Stimulated activated naive CD8-positive, alpha-beta T cell treated with anti-CD3 and anti-CD28 coated beads, Interleukin-15, amount 100 ng/mL, for 72 hours (primary cell): ENCODE results near the gene RNASEH2B.

Experiments used
- ATAC-seq: fragments of 150-1000 bp; cut with Tn5 transposase; 2 replicates; pipeline ENCODE4 v1.10.0; 2021; ENCODE audit warnings: mild to moderate bottlenecking, moderate library complexity
- DNase-seq, 2 donors: peaks; one replicate each; pipeline ENCODE4 v3.0.0; 2021 to 2022
- H3K27ac Mint-ChIP-seq, 2 donors: one replicate each; pipeline ENCODE4 v1.8.0; 2022; ENCODE audit warnings: mild to moderate bottlenecking in 2 of 2, mixed read lengths in 2 of 2, moderate library complexity in 2 of 2
- H3K27me3 Mint-ChIP-seq: one replicate; pipeline ENCODE4 v1.8.0; 2022; ENCODE audit warnings: mixed read lengths
- H3K4me1 Mint-ChIP-seq: one replicate; pipeline ENCODE4 v1.8.0; 2022; ENCODE audit warnings: mild to moderate bottlenecking, mixed read lengths
- H3K4me3 Mint-ChIP-seq, 2 donors: one replicate each; pipeline ENCODE4 v1.8.0; 2022; ENCODE audit warnings: mild to moderate bottlenecking in 2 of 2, mixed read lengths in 2 of 2, moderate library complexity in 1 of 2
- H3K9me3 Mint-ChIP-seq, 2 donors: one replicate each; pipeline ENCODE4 v1.8.0; 2022; ENCODE audit warnings: mixed read lengths in 2 of 2

Gene RNASEH2B

DNA sequence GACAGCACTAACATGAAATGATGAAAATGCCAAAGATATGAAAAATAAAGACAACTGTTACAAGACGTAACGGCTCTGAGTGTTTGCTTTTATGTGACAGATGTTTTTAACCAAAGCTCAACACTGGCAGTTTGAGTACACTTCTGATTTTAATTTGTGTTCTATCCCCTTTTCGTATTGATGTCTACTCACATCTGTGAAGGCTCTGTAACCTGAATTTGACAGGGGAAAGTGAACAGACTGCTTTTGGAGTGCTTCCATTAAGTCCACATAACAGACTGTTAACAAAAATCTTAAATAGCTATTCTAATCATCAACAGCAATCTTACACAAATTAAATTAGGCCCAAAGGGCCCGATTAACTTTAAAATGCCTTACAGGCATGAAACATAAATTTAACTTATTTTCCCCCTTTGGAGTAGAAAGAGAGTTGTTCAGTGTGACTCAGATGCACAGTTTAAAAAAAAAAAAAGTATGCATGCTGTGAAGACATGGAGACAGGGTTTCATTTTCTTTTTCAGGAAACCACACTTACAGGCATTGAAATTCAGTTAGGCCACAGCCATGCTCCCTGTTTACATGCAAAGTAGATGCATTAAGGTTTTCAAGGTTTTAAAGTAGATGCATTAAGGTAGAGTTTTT is 16.3 kb upstream of the RNASEH2B start:
- Mint-ChIP-seq H3K9me3 (peaks cover 7 to 10% of the 10 kb centered on the region in 2 donors), H3K4me1 (peaks cover 42% of the 10 kb centered on the region), H3K4me3 (peak overlapping the region; percentile 69 to 79), H3K27ac (peak overlapping the region; percentile 82 to 96), H3K27me3 (no peaks in the 10 kb centered on the region)
- DNase-seq (no peak), ATAC-seq (peak; percentile 94)

DNA sequence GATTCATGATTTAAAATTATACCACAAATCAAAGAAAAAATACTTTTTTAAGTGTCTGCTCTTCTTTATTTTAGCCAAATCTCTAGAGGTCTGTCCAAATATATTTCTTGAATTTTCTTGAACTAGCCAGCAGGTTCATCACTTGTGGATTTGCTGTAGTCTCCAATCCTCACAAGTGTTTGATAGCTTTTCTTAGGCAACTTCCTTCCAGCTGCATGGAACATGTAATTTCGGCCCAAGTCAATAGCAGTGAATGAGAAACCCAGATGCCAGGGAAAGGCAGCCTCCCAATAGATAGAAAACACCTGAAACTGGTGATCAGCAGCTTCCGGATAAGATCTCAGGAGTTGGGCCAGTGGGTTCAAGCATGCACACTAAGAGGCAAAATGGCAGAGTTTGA is 15.6 kb upstream of the RNASEH2B start:
- no peaks in the 10 kb centered on the region for H3K27me3 Mint-ChIP-seq
- H3K9me3 Mint-ChIP-seq = peaks cover 7 to 10% of the 10 kb centered on the region in 2 donors
- ATAC-seq (no peak), DNase-seq (no peak)
- peaks cover 42% of the 10 kb centered on the region for H3K4me1 Mint-ChIP-seq
- peak overlapping the region; percentile 82 to 96 for H3K27ac Mint-ChIP-seq
- peak overlapping the region in 1 of 2 donors; percentile 69 for H3K4me3 Mint-ChIP-seq

DNA sequence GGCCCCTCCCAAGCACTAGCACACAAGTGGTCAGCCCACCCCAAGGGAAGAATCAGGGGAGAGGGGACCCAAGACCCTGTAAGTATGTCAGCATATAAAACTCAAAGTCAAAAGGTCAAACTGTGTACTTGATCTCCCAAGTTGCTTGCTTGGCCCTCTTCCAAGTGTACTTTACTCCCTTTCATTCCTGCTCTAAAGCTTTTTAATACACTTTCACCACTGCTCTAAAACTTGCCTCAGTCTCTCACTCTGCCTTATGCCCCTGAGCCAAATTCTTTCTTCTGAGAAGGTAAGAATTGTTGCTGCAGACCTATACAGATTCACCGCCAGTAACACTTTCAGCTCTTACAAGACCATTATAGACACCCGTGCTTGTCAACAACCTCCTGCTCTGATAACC is 15.1 kb upstream of the RNASEH2B start:
- Mint-ChIP-seq H3K4me3 (no peak overlapping the region), H3K9me3 (peaks cover 7% of the 10 kb centered on the region in 2 donors), H3K27me3 (no peaks in the 10 kb centered on the region), H3K4me1 (peaks cover 42% of the 10 kb centered on the region), H3K27ac (peak overlapping the region in 1 of 2 donors; percentile 30)
- no peak for ATAC-seq
- no peak for DNase-seq

DNA sequence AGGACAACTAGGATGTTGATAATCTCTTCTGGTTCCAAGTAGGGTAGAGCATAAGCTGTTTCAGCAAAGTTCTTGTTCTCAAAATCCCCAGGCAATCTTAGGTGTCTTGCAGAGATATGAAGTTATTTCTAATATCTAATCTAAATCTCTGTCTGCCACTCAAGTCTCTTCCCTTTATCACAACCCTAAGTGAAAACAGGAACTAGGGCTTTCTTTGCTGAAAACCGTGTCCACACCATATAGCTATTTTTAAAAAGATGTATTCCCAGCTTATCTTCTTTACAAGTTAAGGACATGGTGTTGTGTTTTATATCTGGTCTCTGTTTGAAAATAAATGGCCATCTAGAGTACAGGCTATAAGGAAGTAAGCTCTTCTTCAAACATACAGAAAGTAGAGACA is 11.3 kb upstream of the RNASEH2B start:
- peaks cover 7% of the 10 kb centered on the region in 2 donors for H3K9me3 Mint-ChIP-seq
- no peak for ATAC-seq
- H3K27ac Mint-ChIP-seq = no peak overlapping the region
- no peak for DNase-seq
- no peak overlapping the region for H3K4me3 Mint-ChIP-seq
- peaks cover 16% of the 10 kb centered on the region for H3K4me1 Mint-ChIP-seq
- H3K27me3 Mint-ChIP-seq = no peaks in the 10 kb centered on the region

DNA sequence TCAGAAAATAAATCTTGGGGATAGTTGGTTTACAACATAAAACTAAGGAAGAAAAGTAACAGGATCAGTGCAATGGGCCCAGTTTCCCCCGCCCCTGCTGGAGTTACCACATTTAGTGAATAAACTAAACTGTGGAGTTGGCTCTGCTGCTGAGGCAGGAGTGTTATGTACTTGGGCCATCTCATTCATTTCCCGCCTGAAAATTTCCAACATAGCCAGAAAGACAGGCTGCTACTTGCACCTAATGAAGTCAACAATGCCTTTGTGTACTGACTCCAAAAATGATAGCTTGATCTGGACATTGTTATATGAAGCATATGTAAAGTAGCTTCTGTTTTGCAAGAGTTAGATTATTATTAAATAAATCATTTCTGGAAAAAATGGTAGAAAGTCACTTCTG is 7.9 kb upstream of the RNASEH2B start:
- Mint-ChIP-seq H3K27ac (no peak overlapping the region), H3K9me3 (peaks cover 0 to 4% of the 10 kb centered on the region in 2 donors)
- ATAC-seq = no peak

DNA sequence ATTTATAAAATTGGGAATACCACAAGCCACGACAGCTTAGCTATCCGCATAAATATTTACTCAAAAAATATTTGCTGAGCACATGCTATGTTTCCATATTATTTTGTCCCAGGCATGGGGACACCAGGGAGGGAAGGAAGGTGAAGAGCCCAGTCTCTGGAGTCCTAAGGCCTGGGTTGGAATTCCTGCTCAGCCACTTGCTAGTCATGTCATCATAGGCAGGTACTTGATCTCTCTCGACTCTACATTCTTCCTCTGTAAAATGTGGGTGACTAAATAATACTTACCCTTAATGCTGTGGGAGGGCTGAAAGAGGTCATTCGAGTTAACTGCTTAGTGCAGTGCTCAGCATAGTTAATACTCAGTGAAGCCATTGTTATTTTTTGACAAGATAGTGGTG is 4.3 kb upstream of the RNASEH2B start:
- Mint-ChIP-seq H3K27me3 (no peaks in the 10 kb centered on the region), H3K9me3 (no peaks in the 10 kb centered on the region), H3K4me1 (peaks cover 9% of the 10 kb centered on the region), H3K27ac (no peak overlapping the region), H3K4me3 (no peak overlapping the region)
- ATAC-seq (no peak), DNase-seq (no peak)

More for the DNA sequence above, 7.9 kb upstream of the RNASEH2B start:
- Mint-ChIP-seq H3K4me3 (no peak overlapping the region), H3K27me3 (no peaks in the 10 kb centered on the region), H3K4me1 (no peaks in the 10 kb centered on the region)
- DNase-seq = no peak

DNA sequence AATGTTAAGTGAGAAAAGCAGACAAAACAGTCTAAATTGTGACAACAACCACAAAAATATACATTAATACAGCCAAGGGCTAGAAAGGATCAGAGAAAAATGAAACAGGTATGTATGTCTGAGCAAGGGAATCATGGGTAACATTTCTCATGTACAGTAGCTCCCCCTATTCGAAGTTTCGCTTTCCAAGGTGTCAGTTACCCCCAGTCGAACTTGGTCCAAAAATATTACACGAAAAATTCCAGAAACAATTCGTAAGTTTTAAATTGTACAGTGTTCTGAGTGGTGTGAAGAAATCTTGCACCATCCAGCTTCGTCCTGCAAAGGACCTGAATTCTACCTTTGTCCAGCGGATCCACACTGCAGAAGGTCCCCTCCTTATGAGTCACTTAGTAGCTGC is 1.8 kb upstream of the RNASEH2B start:
- Mint-ChIP-seq H3K4me1 (peaks cover 20% of the 10 kb centered on the region), H3K9me3 (no peaks in the 10 kb centered on the region), H3K4me3 (no peak overlapping the region), H3K27ac (no peak overlapping the region), H3K27me3 (no peaks in the 10 kb centered on the region)
- no peak for DNase-seq
- no peak for ATAC-seq

DNA sequence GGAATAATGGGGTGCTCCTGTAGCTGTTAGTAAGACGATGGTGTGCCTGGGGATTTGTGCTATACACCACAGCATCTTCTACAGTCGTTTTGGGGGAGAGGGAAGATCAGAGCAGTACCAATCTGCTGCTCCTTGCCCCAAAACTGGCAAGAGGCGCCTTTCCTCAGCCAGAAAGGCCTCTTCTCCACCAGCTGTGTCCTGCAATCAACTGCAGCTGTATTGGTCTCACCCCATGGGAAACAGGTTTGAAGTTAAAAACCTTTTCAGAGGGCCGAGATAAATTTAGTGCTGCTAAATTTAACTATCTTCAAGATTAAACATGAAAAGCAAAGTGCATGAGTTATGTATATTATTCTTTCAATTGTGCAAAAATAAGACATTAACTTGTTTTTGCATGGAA is 1.2 kb upstream of the RNASEH2B start:
- Mint-ChIP-seq H3K27ac (no peak overlapping the region), H3K4me3 (peak overlapping the region in 1 of 2 donors; percentile 21), H3K9me3 (no peaks in the 10 kb centered on the region), H3K4me1 (peaks cover 25% of the 10 kb centered on the region), H3K27me3 (no peaks in the 10 kb centered on the region)
- ATAC-seq = no peak
- no peak for DNase-seq

DNA sequence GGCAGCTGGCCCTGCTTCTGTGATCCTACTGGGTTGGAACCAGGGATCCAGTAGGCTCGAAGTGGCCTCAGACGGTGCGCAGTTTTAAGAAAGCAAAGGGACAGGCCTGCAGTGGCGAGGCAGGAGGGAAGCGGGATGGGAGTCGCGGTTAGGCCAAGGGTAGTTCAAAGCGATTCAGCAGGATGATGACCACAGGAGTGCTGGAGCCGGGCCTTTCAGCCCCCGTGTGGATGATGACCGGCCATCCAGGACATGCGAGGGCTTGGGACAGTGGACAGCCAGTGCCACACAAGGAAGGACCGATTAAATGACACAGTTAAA is 854 bp downstream of the RNASEH2B start:
- ATAC-seq (no peak), DNase-seq (no peak)
- Mint-ChIP-seq H3K9me3 (no peaks in the 10 kb centered on the region), H3K4me3 (peak overlapping the region; percentile 76 to 94), H3K27me3 (no peaks in the 10 kb centered on the region), H3K4me1 (peaks cover 40% of the 10 kb centered on the region), H3K27ac (peak overlapping the region; percentile 98 to 99)

DNA sequence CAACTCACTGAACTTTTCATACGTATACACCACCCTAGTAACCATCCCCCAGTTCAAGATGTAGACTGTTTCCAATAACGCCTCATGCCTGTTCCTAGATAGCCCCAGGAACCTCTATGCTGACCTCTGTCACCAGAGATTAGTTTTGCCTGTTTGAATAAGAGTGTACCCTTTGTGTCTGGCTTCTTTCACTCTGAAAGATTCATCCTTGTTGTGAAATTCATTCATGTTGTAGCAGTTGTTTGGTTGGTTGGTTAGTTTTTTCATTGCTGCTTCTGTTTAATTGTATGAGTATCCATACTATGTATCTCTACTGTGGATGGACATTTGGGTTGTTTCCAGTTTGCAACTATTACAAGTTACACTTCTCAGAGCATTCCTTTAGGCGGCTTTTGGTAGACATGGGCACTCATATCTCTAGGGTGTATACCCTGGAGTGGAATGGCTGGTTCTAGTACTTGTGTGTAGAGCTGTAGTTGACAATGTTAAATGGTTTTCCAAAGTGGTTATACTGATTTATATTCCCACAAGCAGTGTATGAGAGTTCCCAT is 1.6 kb downstream of the RNASEH2B start:
- Mint-ChIP-seq H3K27me3 (no peaks in the 10 kb centered on the region), H3K9me3 (no peaks in the 10 kb centered on the region), H3K4me1 (peaks cover 47% of the 10 kb centered on the region), H3K27ac (peak overlapping the region; percentile 98 to 99), H3K4me3 (peak overlapping the region; percentile 76 to 94)
- no peak for ATAC-seq
- no peak for DNase-seq

DNA sequence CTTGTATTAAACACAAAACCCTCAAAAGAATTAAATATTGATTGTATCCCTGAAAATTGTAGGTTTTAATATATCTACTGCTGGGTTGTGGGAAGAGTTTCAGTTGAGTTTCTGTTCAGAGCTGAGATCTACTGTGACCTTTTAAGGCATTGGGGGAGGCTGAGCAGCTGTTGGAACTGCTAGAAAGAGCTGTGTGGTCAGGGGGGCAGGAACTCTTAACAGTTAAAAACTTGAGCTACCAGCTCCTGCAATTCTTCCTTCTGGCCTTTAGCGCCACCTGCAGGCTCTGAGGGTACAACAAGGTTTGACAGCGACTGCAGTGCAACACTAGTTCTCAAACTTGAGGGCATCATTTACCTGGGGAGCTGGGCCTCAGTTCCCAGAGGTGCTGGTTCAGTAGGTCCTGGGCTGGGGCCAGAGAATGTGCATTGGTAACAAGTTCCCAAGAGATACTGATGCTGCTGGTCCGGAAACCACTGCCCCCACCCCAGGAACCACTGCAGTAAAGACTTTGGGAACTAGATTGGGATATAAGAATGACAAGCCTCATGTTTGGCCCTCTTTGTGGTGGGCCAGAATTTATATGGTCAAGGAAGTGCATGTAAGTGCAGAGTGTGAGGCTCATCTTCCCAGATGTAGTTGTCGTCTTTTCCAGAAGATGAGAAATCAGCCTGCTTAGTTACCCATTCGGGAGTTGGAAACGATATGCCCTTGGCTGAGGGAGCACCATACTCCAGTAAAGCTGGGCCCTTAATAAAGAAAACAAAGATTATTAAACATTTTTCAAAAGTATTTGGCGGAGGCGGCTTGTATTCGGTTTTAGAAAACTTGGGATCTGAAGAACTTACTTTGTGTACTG is 2.6 kb downstream of the RNASEH2B start:
- DNase-seq (peak; percentile 87 to 92), ATAC-seq (peak; percentile 79)
- H3K27ac Mint-ChIP-seq = peak overlapping the region; percentile 86 to 90
- H3K4me3 Mint-ChIP-seq = peak overlapping the region; percentile 76 to 94
- H3K4me1 Mint-ChIP-seq = peaks cover 57% of the 10 kb centered on the region
- no peaks in the 10 kb centered on the region for H3K27me3 Mint-ChIP-seq
- no peaks in the 10 kb centered on the region for H3K9me3 Mint-ChIP-seq

DNA sequence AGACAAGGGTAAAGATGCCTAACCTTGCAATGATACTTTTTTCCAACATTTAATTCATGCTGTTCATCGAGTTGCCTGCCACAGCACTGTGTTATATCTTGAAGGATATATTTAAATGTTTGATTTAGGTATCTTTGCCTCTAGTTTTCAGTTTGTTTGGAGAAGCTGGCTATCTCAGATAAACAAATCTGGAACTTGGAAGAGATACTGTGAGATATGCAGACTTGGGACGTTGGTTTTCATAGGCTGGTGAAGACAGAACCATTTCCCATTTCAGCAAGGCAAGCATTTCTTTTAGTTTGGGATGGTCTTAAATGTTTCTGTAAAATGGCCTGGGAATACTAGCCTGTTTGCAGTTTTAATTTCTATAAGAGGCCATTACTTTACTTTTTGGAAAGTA is 3.3 kb downstream of the RNASEH2B start:
- Mint-ChIP-seq H3K9me3 (no peaks in the 10 kb centered on the region), H3K27ac (no peak overlapping the region), H3K27me3 (no peaks in the 10 kb centered on the region), H3K4me1 (peaks cover 61% of the 10 kb centered on the region), H3K4me3 (no peak overlapping the region)
- ATAC-seq = no peak
- DNase-seq = no peak

DNA sequence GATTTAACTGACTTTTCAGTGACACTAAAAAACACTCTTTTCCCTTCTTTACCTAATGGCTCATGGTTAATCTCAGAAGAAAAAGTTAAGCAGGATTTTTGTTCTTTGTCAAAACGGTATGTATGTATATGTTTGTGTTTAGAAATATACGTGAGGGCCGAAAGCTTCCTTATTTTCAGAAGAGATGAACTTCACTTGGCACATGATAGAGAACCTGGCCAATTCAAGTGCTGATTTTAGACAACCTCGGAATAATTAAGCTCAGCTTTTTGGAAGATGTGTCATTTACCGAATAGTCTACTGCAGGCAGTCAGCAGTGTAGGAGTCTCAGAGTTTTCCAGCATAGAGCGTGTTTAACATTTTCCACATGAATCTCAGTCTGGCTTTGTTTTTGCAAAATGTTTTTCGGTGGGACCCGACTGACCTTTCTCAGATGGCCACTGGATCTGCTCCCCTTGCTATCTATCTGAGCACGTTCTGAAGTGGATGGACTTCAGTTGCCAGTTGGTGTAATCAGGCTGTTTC is 4.6 kb downstream of the RNASEH2B start:
- Mint-ChIP-seq H3K4me3 (no peak overlapping the region), H3K27me3 (no peaks in the 10 kb centered on the region), H3K9me3 (no peaks in the 10 kb centered on the region), H3K4me1 (peaks cover 69% of the 10 kb centered on the region), H3K27ac (no peak overlapping the region)
- DNase-seq (no peak), ATAC-seq (no peak)

DNA sequence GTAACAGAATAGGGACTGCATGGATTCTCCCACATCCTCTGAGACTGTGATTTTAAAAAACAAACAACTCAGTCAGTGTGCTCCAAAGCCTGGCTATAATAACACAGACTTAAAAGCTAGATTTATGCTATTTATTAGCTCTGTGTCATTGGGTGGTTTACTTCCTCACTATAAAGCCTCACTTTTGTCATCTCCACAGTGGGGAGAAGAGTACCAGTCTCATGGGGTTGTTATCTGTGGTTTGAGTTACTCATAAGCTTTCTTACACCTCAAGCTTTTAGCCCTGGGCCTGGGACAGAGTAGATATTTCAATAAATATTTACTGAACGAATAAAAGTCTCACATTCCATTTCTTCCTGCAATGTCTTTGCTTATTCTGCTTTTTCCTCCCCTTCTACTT is 5.3 kb downstream of the RNASEH2B start:
- Mint-ChIP-seq H3K4me3 (peak overlapping the region in 1 of 2 donors; percentile 14), H3K4me1 (peaks cover 75% of the 10 kb centered on the region), H3K27ac (no peak overlapping the region), H3K9me3 (no peaks in the 10 kb centered on the region), H3K27me3 (no peaks in the 10 kb centered on the region)
- peak; percentile 71 for ATAC-seq
- DNase-seq = no peak

DNA sequence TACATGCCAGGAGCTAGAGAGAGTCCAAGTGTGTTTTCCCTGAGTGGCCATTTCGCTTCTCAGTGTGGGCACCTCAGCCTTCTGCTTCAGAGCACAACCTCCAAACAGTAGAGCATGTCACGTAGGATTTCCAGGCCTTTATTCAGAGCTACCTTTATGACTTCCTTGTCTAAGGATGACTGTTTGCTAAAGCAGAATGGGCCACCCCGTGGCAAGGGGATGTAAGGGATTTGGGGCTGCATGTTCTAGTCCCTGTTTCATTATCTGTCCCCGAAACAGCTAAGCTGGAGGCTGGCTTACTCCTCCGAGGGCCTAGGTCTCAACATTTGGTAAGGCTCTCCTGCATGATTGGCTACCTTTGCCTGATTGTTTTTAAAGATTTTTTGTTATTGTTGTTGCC is 6.0 kb downstream of the RNASEH2B start:
- DNase-seq = peak in 1 of 2 donors; percentile 26

DNA sequence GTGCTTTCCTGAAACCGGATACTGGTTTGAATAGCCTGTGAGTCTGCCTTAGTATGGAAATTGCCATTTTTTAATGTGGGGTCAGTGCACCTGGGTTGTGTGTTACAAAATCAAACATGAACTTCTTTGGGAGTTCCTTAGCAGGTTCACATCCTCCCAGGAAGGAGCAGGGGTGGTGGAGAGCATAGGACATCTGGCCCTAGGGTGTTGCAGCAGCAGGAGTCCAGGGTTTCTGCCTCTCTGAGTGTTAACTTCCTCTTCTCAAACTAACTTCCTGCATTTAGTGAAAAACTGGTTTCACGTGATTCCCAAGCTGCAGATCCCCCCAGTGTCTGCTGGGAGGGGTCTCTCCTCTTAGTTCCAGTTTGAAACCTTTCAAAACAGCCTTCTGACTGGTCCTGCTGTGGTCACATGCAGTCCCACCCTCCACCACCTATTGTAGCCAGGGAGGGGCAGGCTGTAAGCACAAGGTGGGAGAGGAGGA is 7.2 kb downstream of the RNASEH2B start:
- peak overlapping the region; percentile 4 to 57 for H3K4me3 Mint-ChIP-seq
- H3K27me3 Mint-ChIP-seq = no peaks in the 10 kb centered on the region
- H3K27ac Mint-ChIP-seq = peak overlapping the region; percentile 41 to 68
- DNase-seq (no peak), ATAC-seq (no peak)
- H3K4me1 Mint-ChIP-seq = peaks cover 76% of the 10 kb centered on the region
- H3K9me3 Mint-ChIP-seq = peaks cover under 1% of the 10 kb centered on the region in 2 donors

More for the DNA sequence above, 6.0 kb downstream of the RNASEH2B start:
- Mint-ChIP-seq H3K27me3 (no peaks in the 10 kb centered on the region), H3K27ac (no peak overlapping the region), H3K4me3 (peak overlapping the region; percentile 13 to 14), H3K4me1 (peaks cover 78% of the 10 kb centered on the region), H3K9me3 (no peaks in the 10 kb centered on the region)
- ATAC-seq = no peak
